Retina (tissue), 1 donor: Measurements from ENCODE around the gene STIM1.
"Not testable (repeated sequence)": the region's sequence is repeated elsewhere in the genome, so short reads cannot be mapped to it uniquely, and the experiment has no call there.

Experiments used
- DNase-seq: peaks from one replicate; pipeline ENCODE4 v3.0.0-alpha.2; 2016

Gene STIM1

GRCh38 chr11:3890014-3890413, 34.5 kb downstream of the STIM1 start:
- DNase-seq: no peak

- no peak for DNase-seq
Measured at GRCh38 chr11:3890806-3891205, 35.3 kb downstream of the STIM1 start.

GRCh38 chr11:3891751-3892150, 36.3 kb downstream of the STIM1 start:
- DNase-seq: no peak

- no peak for DNase-seq
Measured at GRCh38 chr11:3892156-3892555, 36.7 kb downstream of the STIM1 start.

GRCh38 chr11:3893311-3893710, 37.8 kb downstream of the STIM1 start:
- DNase-seq: no peak

GRCh38 chr11:3894128-3894731, 38.8 kb downstream of the STIM1 start:
- no peak for DNase-seq

GRCh38 chr11:3896644-3897043, 41.2 kb downstream of the STIM1 start:
- DNase-seq: no peak

GRCh38 chr11:3900230-3900629, 44.8 kb downstream of the STIM1 start:
- not testable (repeated sequence) for DNase-seq

GRCh38 chr11:3901249-3902025, 46.0 kb downstream of the STIM1 start:
- no peak for DNase-seq

GRCh38 chr11:3902441-3902840, 47.0 kb downstream of the STIM1 start:
- no peak for DNase-seq

GRCh38 chr11:3903207-3903896, 47.9 kb downstream of the STIM1 start:
- no peak for DNase-seq

GRCh38 chr11:3904228-3904627, 48.8 kb downstream of the STIM1 start:
- DNase-seq: no peak

- DNase-seq: peak; percentile 5
Measured at GRCh38 chr11:3905080-3905953, 49.9 kb downstream of the STIM1 start.

- no peak for DNase-seq
Measured at GRCh38 chr11:3906166-3906565, 50.7 kb downstream of the STIM1 start.

- no peak for DNase-seq
Measured at GRCh38 chr11:3907590-3907989, 52.1 kb downstream of the STIM1 start.

GRCh38 chr11:3909901-3910300, 54.4 kb downstream of the STIM1 start:
- DNase-seq: no peak

- no peak for DNase-seq
Measured at GRCh38 chr11:3911908-3912505, 56.5 kb downstream of the STIM1 start.

- no peak for DNase-seq
Measured at GRCh38 chr11:3913921-3914320, 58.5 kb downstream of the STIM1 start.

- no peak for DNase-seq
Measured at GRCh38 chr11:3914805-3915204, 59.3 kb downstream of the STIM1 start.

- DNase-seq: no peak
Measured at GRCh38 chr11:3916962-3917361, 61.5 kb downstream of the STIM1 start.

GRCh38 chr11:3920148-3920852, 64.8 kb downstream of the STIM1 start:
- no peak for DNase-seq

- DNase-seq: no peak
Measured at GRCh38 chr11:3922056-3922455, 66.6 kb downstream of the STIM1 start.
